Measurements from ENCODE around the gene DSP.

- TF ChIP-seq CTCF (conservative IDR thresholded peaks at IDR 0.05; ENCODE audit: low read length) = no peak
- TF ChIP-seq EZH2phosphoT487 (IDR thresholded peaks at IDR 0.05; ENCODE audit: borderline replicate concordance) = no peak
These were observed 3.0 kb upstream of the DSP start for GRCh38 chr6:7538484-7538883.

All from Loucy (cell line).